GM12878 (cell line): Measurements from ENCODE around the gene MPC1L. TPM values are rescaled to one million over a fixed set of nuclear protein-coding genes. Genes with fewer than 3 reads are reported as not detected.
"Not testable (repeated sequence)": the region's sequence is repeated elsewhere in the genome, so short reads cannot be mapped to it uniquely, and the experiment has no call there.

Experiments used
- ATAC-seq: fragments of 200-7000 bp; cut with Tn5 transposase; 3 replicates; pipeline ENCODE4 v1.9.1; 2020; ENCODE audit warnings: mild to moderate bottlenecking, moderate library complexity
- BruUV-seq: library from RNA; stranded (reverse); fragments of 400-500 nt; replicated peaks from 2 replicates; lab custom pipeline; 2021; lab: Mats Ljungman, UMichigan
- CTCF ChIA-PET: fragments of 300-600 bp; sonication (Branson Sonifier 250); formaldehyde crosslinking; extraction: SDS; loops from one replicate; lab custom pipeline; 2021; ENCODE audit warnings: inconsistent platforms; lab: Yijun Ruan, JAX
- POLR2A ChIA-PET: fragments of 350-600 bp; formaldehyde crosslinking; extraction: SDS; loops from one replicate; lab custom pipeline; 2021; ENCODE audit warnings: inconsistent platforms; lab: Charles Lee
- RAD21 ChIA-PET: fragments of 300-600 bp; sonication (Branson Sonifier 250); formaldehyde crosslinking; loops from one replicate; lab custom pipeline; 2023; ENCODE audit warnings: antibody characterized with exemption; ENCODE audit not compliant: unreplicated experiment; lab: Charles Lee
- SMC1A ChIA-PET: fragments of 300-600 bp; sonication (Branson Sonifier 250); formaldehyde crosslinking; loops from one replicate; lab custom pipeline; 2023; ENCODE audit not compliant: unreplicated experiment, uncharacterized antibody; lab: Charles Lee
- DNase-seq: peaks from one replicate; pipeline ENCODE4 v3.0.0-alpha.2; 2011; ENCODE audit warnings: low read depth, low spot score
- FAIRE-seq: peaks from 3 replicates; lab custom pipeline; 2011; peaks lifted over from hg19 to GRCh38; lab: Jason Lieb, UNC
- H2AFZ ChIP-seq: 2 replicates; pipeline ENCODE4 v1.6.0; 2011; ENCODE audit warnings: low read depth, low read length, control low read depth; ENCODE audit not compliant: control insufficient read depth
- H3K27ac ChIP-seq: 2 replicates; pipeline ENCODE4 v1.5.1; 2011; ENCODE audit warnings: control low read depth; ENCODE audit not compliant: control insufficient read depth, insufficient read depth
- H3K27me3 ChIP-seq, 2 experiments: replicated peaks in 1 of 2; 2 replicates each; pipeline versions ENCODE4 v1.6.0 to v1.6.1; 2011; ENCODE audit warnings: low read length in 1 of 2; ENCODE audit not compliant: control insufficient read depth in 2 of 2, insufficient read depth in 2 of 2
- H3K36me3 ChIP-seq, 2 experiments: 2 replicates each; pipeline ENCODE4 v1.5.1; 2011; ENCODE audit warnings: low read length in 1 of 2; ENCODE audit not compliant: control insufficient read depth in 2 of 2, insufficient read depth in 2 of 2
- H3K4me1 ChIP-seq: 2 replicates; pipeline ENCODE4 v1.6.1; 2011; ENCODE audit warnings: mild to moderate bottlenecking, low read length, moderate library complexity, mixed read lengths; ENCODE audit not compliant: control insufficient read depth, insufficient read depth
- H3K4me2 ChIP-seq: 2 replicates; pipeline ENCODE4 v1.6.0; 2011; ENCODE audit warnings: control low read depth; ENCODE audit not compliant: control insufficient read depth, insufficient read depth
- H3K4me3 ChIP-seq: fragments of 200-600 bp; sonication (generic); 2 replicates; pipeline ENCODE4 v1.5.1; 2016
- H3K79me2 ChIP-seq: 2 replicates; pipeline ENCODE4 v1.6.0; 2011; ENCODE audit warnings: low read length; ENCODE audit not compliant: control insufficient read depth, insufficient read depth
- H3K9ac ChIP-seq: 2 replicates; pipeline ENCODE4 v1.8.0; 2011; ENCODE audit warnings: low read length, control low read depth, mixed read lengths; ENCODE audit not compliant: control insufficient read depth, insufficient read depth
- H3K9me3 ChIP-seq: replicated peaks from 3 replicates; pipeline ENCODE4 v1.5.1; 2011; ENCODE audit warnings: mild to moderate bottlenecking, low read length; ENCODE audit not compliant: control insufficient read depth, insufficient read depth
- H4K20me1 ChIP-seq: 2 replicates; pipeline ENCODE4 v1.6.0; 2011; ENCODE audit not compliant: control insufficient read depth, insufficient read depth
- SMC3 ChIP-seq: IDR thresholded peaks from 2 replicates; pipeline ENCODE4 v1.6.1; 2011; ENCODE audit warnings: low read length, improper control_type of control experiment, borderline replicate concordance
- WGBS: methylation state at CpG from one replicate; pipeline ENCODE4 v1.1.6; 2016; ENCODE audit warnings: low lambda C conversion rate; ENCODE audit not compliant: insufficient replicate concordance, insufficient coverage; ENCODE audit errors: missing lambda C conversion rate; 5-methylcytosine and 5-hydroxymethylcytosine counted together
- in situ Hi-C: fragments of 300-500 bp; cut with MboI; formaldehyde crosslinking; loops from 9 replicates; pipeline ENCODE4 v1.14.3; 2018; ENCODE audit warnings: mixed read lengths
- intact Hi-C: fragments of 100-400 bp; cut with micrococcal nuclease; formaldehyde crosslinking; loops from one replicate; pipeline ENCODE4 v1.14.2; 2022; ENCODE audit not compliant: unreplicated experiment
- polyA plus RNA-seq, 11 experiments: library from polyadenylated mRNA; depleted of rRNA in 4 of 11; unstranded in 6 of 11; stranded (reverse) in 5 of 11; fragments of >200 nt; fragmentation: Nextera tagmentation in 4 of 11; fragmentation: Illumina TruSeq in 1 of 11; extraction: Ambion mirVana in 4 of 11; extraction: Trizol in 1 of 11; gene quantifications; 1 replicate in 1 of 11; 2 replicates in 10 of 11; pipeline versions ENCODE4 v1.2.1 to v1.2.3, GENCODE V29; 2011 to 2016; ENCODE audit warnings: inconsistent platforms in 2 of 11, missing spikeins in 2 of 11, low read depth in 1 of 11
- total RNA-seq, 4 experiments: library from RNA; depleted of rRNA in 3 of 4; stranded (reverse); fragments of >200 nt in 3 of 4; fragmentation: Illumina TruSeq in 1 of 4; extraction: Trizol in 1 of 4; gene quantifications; 2 replicates each; pipeline versions ENCODE4 v1.2.1 to v1.2.3, GENCODE V29; 2013 to 2021
- TF ChIP-seq, protein P1 (sequence below): IDR thresholded peaks from 2 replicates; pipeline ENCODE4 v1.6.1; 2012; ENCODE audit warnings: improper control_type of control experiment, low read depth, low read length; ENCODE audit not compliant: insufficient replicate concordance

MPC1L gene
- total and polyA plus RNA-seq, 10 of the 15 experiments (the other 5 are each of a cell fraction or from before 2014, with no cell fraction given), result not detected

GRCh38 chrX:40581336-40581920 is 41.8 kb upstream of the MPC1L start (continued):
- TF ChIP-seq, protein P1, sequence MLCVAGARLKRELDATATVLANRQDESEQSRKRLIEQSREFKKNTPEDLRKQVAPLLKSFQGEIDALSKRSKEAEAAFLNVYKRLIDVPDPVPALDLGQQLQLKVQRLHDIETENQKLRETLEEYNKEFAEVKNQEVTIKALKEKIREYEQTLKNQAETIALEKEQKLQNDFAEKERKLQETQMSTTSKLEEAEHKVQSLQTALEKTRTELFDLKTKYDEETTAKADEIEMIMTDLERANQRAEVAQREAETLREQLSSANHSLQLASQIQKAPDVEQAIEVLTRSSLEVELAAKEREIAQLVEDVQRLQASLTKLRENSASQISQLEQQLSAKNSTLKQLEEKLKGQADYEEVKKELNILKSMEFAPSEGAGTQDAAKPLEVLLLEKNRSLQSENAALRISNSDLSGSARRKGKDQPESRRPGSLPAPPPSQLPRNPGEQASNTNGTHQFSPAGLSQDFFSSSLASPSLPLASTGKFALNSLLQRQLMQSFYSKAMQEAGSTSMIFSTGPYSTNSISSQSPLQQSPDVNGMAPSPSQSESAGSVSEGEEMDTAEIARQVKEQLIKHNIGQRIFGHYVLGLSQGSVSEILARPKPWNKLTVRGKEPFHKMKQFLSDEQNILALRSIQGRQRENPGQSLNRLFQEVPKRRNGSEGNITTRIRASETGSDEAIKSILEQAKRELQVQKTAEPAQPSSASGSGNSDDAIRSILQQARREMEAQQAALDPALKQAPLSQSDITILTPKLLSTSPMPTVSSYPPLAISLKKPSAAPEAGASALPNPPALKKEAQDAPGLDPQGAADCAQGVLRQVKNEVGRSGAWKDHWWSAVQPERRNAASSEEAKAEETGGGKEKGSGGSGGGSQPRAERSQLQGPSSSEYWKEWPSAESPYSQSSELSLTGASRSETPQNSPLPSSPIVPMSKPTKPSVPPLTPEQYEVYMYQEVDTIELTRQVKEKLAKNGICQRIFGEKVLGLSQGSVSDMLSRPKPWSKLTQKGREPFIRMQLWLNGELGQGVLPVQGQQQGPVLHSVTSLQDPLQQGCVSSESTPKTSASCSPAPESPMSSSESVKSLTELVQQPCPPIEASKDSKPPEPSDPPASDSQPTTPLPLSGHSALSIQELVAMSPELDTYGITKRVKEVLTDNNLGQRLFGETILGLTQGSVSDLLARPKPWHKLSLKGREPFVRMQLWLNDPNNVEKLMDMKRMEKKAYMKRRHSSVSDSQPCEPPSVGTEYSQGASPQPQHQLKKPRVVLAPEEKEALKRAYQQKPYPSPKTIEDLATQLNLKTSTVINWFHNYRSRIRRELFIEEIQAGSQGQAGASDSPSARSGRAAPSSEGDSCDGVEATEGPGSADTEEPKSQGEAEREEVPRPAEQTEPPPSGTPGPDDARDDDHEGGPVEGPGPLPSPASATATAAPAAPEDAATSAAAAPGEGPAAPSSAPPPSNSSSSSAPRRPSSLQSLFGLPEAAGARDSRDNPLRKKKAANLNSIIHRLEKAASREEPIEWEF, result no peak
- no peak for TF ChIP-seq SMC3

- H3K9me3 ChIP-seq, H3K4me1 ChIP-seq, ATAC-seq, H2AFZ ChIP-seq, RAD21 ChIA-PET, FAIRE-seq, intact Hi-C loops, H4K20me1 ChIP-seq, H3K27ac ChIP-seq, H3K9ac ChIP-seq, DNase-seq, BruUV-seq, H3K27me3 ChIP-seq, H3K36me3 ChIP-seq, POLR2A ChIA-PET, in situ Hi-C loops: not testable (repeated sequence)
- SMC1A ChIA-PET, result interaction anchor here (0.9 to 1.2 kb wide), 3 partner anchors 13 to 61 kb away, joined by 3 to 5 read pairs (median 4); no protein-coding TSS in a partner anchor
- CTCF ChIA-PET, result interaction anchor here (2.4 kb wide), 1 partner anchor 11 kb away, joined by 8 read pairs; no protein-coding TSS in a partner anchor
- Histone ChIP-seq H3K4me2 (0 out of 2 replicates have a peak overlapping the region, but pooled peaks have one; percentile 45), H3K79me2 (peaks cover 34% of the 10 kb centered on the region), H3K4me3 (peak overlapping the region; percentile 55; the same call in 1 of the 2 replicates)
- WGBS, result 82% methylated on average over 13 of the region's 13 CpGs
Measured at GRCh38 chrX:40582178-40582577, 41.0 kb upstream of the MPC1L start.
